ENCODE measurements around the gene SEPTIN12. TPM values are rescaled to one million over a fixed set of nuclear protein-coding genes. Genes with fewer than 3 reads are reported as not detected.

Gene SEPTIN12
- polyA plus RNA-seq, 1 experiment, result not detected

DNA sequence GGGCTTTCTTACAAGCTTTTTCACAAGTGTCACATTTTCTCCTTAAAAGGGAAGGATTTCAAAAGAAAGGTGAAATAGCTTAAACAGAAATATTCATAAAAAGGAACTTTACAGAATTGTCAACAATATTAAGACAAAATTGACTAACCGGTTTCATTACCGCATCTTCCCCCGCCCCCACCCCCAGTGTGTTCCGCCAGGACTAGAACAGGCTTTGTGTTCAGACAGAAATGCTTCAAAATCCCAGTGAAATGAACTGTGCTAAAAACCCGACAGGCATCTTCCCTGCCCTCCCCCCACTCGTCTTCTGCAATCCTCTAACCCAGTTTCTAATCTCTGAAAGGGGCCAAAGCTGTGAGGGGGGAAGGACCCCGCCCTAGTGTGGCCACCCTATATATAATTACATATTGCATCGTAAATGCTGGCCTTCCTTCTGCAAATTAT lies 15.3 kb upstream of the SEPTIN12 start:
- DNase-seq (ENCODE audit: low read depth), result no peak
- TF ChIP-seq, protein P1, sequence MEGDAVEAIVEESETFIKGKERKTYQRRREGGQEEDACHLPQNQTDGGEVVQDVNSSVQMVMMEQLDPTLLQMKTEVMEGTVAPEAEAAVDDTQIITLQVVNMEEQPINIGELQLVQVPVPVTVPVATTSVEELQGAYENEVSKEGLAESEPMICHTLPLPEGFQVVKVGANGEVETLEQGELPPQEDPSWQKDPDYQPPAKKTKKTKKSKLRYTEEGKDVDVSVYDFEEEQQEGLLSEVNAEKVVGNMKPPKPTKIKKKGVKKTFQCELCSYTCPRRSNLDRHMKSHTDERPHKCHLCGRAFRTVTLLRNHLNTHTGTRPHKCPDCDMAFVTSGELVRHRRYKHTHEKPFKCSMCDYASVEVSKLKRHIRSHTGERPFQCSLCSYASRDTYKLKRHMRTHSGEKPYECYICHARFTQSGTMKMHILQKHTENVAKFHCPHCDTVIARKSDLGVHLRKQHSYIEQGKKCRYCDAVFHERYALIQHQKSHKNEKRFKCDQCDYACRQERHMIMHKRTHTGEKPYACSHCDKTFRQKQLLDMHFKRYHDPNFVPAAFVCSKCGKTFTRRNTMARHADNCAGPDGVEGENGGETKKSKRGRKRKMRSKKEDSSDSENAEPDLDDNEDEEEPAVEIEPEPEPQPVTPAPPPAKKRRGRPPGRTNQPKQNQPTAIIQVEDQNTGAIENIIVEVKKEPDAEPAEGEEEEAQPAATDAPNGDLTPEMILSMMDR (IDR thresholded peaks at IDR 0.05; ENCODE audit: insufficient read depth, low read depth, low read length), result no peak
- no peak overlapping the region; the same call in 1 of the 2 replicates for H3K4me3 ChIP-seq (ENCODE audit: low read depth, low read length)
- H3K27me3 ChIP-seq (ENCODE audit: control insufficient read depth, insufficient read depth, low read length), result no peaks in the 10 kb centered on the region
- CTCF ChIA-PET, result interaction anchor here (0.7 to 1.3 kb wide), 3 partner anchors 20 to 153 kb away, joined by 3 read pairs; no protein-coding TSS in a partner anchor
- H3K36me3 ChIP-seq (ENCODE audit: control insufficient read depth, insufficient read depth, low read length), result peaks cover 12% of the 10 kb centered on the region
- POLR2A ChIA-PET, result interaction anchor here (0.6 to 1.0 kb wide), 2 partner anchors 67 to 147 kb away, joined by 3 read pairs; no protein-coding TSS in a partner anchor

DNA sequence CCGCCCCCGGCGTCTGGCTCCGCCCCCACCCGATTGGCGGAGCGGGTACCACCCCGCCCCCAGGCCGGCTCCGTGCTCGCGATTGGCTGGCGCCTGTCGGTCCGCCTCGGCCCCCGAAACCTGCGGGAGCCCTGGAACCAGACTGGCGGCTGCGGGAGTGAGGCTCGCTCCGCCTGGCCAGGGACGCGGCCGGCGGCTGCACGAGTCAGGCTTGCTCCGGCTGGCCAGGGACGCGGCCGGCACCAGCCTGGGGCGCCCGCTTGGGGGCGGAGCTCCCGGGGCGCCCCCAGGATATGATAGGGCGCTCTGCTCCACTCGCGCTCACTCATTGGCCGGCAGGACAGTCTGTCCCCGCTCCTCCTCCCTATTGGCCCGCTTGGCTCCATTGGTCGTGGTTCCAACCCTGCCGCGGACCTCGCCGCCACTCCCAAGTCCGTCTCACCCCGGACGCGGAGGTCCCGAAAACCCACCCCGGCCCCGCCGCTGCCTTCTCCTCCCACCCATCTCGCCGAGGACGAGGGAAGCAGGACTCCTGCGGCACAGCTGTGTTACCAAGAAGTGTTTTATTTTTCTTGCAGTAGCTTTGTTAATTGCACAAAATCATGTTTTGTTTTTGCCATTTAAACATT lies 14.6 kb upstream of the SEPTIN12 start:
- Histone ChIP-seq H3K36me3 (ENCODE audit: control insufficient read depth, insufficient read depth, low read length) (peaks cover 12% of the 10 kb centered on the region), H3K27me3 (ENCODE audit: control insufficient read depth, insufficient read depth, low read length) (no peaks in the 10 kb centered on the region), H3K4me3 (ENCODE audit: low read depth, low read length) (peak overlapping the region; percentile 54)
- DNase-seq (ENCODE audit: low read depth), result peak; percentile 49
- TF ChIP-seq, protein P1 (IDR thresholded peaks at IDR 0.05; ENCODE audit: insufficient read depth, low read depth, low read length), result no peak
- CTCF ChIA-PET, result interaction anchor here (0.7 to 1.3 kb wide), 3 partner anchors 20 to 153 kb away, joined by 3 read pairs; no protein-coding TSS in a partner anchor
- POLR2A ChIA-PET, result interaction anchor here (0.5 to 1.0 kb wide), 3 partner anchors 66 to 148 kb away, joined by 3 to 5 read pairs (median 3); partner anchors contain the start of genes ANKS3 and DNAAF8

DNA sequence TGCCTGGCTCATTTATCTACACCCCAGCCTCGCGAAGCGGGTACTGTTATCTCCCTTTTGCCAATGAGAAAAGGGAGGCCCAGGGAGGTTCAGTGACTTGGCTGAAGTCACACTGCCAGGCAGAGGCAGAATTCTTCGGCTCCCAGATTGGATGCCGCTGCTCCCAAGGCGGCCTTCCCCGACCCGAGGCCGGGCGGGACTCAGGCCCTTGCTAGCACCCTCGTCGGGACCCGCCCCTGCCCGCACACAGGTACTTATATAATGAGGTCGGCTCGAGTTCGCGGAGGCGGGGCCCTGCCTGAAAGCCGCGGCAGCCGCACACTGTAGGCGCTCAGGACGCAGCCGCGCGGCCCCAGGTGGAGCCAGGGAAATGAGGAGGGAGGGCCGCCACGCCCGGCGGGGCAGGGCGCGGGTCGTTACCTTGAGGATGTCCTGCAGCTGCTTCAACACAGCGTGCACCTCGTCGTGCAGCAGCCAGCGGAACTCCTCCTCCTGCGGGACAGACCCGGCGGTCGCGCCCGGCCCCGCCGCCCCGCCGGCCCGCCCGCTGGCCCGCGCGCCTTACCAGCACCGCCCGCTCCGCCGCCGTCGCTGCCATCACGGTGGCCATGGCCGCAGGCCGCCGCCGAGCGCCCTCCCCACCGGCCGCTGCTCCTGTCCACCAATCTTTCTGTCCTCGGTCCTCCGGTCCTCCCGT lies 14.0 kb upstream of the SEPTIN12 start, which contains the start of gene ROGDI:
ROGDI (minus strand) TSS at position 672 of the 697 bp plus-strand sequence; CDS start at position 610, 62 bp downstream.
- H3K36me3 ChIP-seq (ENCODE audit: control insufficient read depth, insufficient read depth, low read length), result peaks cover 9% of the 10 kb centered on the region
- ChIA-PET CTCF (interaction anchor here (1.3 kb wide), 1 partner anchor 37 kb away, joined by 3 read pairs; no protein-coding TSS in a partner anchor), POLR2A (interaction anchor here (0.5 kb wide), 1 partner anchor 68 kb away, joined by 5 read pairs; the partner anchor contains the start of genes ANKS3 and DNAAF8)
- DNase-seq (ENCODE audit: low read depth), result no peak
- TF ChIP-seq, protein P1 (IDR thresholded peaks at IDR 0.05; ENCODE audit: insufficient read depth, low read depth, low read length), result no peak
- H3K27me3 ChIP-seq (ENCODE audit: control insufficient read depth, insufficient read depth, low read length), result no peaks in the 10 kb centered on the region
- H3K4me3 ChIP-seq (ENCODE audit: low read depth, low read length), result peak within 1 kb of the TSS; percentile 54

DNA sequence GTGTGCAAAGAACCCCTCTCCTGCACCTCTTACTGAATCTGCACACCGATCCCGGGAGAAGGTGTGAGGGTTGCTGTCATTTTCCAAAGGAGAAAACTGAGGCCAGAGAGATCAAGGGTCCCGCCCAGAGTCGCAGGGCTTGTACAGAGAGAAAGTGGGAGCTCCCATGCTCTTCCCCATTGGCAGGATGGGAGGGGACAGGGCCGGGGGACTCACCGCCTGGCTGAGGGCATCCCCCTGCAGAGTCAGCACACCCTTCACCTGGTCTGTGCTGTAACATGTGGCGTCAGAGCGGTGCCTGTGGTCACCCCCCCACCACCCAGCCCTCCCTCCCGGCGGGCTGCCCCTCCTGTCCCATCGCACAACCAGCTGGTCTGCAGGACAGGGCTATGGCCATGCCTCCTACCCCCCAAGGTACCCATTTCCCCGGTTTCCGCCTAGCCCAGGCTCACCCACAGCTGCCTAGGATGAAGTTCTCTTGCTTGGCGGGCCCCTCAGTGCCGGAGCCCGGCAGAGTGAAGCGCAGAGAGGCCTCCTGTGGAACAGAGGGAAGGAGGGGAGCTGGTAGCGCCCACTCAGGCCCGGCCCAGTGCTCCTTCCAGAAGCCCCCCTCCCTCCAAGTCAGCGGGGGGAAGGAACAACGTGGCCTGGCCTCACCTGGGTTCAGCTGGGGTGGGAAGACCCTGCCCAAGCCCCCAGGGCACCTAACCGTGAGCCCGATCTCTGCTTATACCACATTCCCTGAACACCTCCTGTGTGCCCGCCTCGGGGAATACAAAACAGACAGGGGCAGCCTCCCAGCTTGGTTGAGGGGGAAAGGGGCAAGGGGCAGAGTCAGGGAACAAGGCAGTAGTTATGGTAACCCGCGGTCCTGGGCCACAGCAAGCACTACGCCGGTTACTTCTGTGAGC lies 13.2 kb upstream of the SEPTIN12 start:
- TF ChIP-seq, protein P1 (IDR thresholded peaks at IDR 0.05; ENCODE audit: insufficient read depth, low read depth, low read length), result no peak
- Histone ChIP-seq H3K36me3 (ENCODE audit: control insufficient read depth, insufficient read depth, low read length) (peaks cover 9% of the 10 kb centered on the region), H3K4me3 (ENCODE audit: low read depth, low read length) (peak overlapping the region; percentile 54), H3K27me3 (ENCODE audit: control insufficient read depth, insufficient read depth, low read length) (no peaks in the 10 kb centered on the region)
- DNase-seq (ENCODE audit: low read depth), result no peak
- POLR2A ChIA-PET, result no interaction called here
- CTCF ChIA-PET, result no interaction called here

Data from BJ (cell line).